ENCODE data around the gene FRMPD4.

DNA sequence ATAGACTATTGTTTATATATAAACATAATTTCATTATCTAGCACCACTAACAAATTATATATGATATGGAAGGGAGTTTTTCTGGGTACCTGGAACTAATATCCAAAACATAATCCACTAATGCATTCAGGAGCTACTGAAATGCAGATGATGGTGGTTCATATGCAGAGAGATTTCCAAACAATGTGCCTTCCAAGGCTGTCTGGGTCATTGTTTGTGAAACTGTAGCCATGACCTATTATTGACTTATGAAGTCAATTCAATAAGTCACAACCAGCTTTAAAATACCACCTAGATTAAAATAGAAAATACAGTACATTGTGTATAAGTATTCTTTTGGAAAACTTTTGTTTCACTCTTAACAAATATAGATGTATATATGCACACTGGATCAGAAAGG lies 415.9 kb downstream of the FRMPD4 start:
- TF ChIP-seq, protein P1, sequence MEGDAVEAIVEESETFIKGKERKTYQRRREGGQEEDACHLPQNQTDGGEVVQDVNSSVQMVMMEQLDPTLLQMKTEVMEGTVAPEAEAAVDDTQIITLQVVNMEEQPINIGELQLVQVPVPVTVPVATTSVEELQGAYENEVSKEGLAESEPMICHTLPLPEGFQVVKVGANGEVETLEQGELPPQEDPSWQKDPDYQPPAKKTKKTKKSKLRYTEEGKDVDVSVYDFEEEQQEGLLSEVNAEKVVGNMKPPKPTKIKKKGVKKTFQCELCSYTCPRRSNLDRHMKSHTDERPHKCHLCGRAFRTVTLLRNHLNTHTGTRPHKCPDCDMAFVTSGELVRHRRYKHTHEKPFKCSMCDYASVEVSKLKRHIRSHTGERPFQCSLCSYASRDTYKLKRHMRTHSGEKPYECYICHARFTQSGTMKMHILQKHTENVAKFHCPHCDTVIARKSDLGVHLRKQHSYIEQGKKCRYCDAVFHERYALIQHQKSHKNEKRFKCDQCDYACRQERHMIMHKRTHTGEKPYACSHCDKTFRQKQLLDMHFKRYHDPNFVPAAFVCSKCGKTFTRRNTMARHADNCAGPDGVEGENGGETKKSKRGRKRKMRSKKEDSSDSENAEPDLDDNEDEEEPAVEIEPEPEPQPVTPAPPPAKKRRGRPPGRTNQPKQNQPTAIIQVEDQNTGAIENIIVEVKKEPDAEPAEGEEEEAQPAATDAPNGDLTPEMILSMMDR (IDR thresholded peaks at IDR 0.05), result no peak
- TF ChIP-seq CEBPB (IDR thresholded peaks at IDR 0.05) (no peak), EP300 (IDR thresholded peaks at IDR 0.05) (no peak), NFE2L2 (conservative IDR thresholded peaks at IDR 0.05; ENCODE audit: low read length) (no peak)
- TF ChIP-seq, protein P2, sequence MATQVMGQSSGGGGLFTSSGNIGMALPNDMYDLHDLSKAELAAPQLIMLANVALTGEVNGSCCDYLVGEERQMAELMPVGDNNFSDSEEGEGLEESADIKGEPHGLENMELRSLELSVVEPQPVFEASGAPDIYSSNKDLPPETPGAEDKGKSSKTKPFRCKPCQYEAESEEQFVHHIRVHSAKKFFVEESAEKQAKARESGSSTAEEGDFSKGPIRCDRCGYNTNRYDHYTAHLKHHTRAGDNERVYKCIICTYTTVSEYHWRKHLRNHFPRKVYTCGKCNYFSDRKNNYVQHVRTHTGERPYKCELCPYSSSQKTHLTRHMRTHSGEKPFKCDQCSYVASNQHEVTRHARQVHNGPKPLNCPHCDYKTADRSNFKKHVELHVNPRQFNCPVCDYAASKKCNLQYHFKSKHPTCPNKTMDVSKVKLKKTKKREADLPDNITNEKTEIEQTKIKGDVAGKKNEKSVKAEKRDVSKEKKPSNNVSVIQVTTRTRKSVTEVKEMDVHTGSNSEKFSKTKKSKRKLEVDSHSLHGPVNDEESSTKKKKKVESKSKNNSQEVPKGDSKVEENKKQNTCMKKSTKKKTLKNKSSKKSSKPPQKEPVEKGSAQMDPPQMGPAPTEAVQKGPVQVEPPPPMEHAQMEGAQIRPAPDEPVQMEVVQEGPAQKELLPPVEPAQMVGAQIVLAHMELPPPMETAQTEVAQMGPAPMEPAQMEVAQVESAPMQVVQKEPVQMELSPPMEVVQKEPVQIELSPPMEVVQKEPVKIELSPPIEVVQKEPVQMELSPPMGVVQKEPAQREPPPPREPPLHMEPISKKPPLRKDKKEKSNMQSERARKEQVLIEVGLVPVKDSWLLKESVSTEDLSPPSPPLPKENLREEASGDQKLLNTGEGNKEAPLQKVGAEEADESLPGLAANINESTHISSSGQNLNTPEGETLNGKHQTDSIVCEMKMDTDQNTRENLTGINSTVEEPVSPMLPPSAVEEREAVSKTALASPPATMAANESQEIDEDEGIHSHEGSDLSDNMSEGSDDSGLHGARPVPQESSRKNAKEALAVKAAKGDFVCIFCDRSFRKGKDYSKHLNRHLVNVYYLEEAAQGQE (IDR thresholded peaks at IDR 0.05), result no peak

All from A549 (cell line).